SW480 (cell line): ENCODE data around the gene SNRNP35.
"Not testable (repeated sequence)": the region's sequence is repeated elsewhere in the genome, so short reads cannot be mapped to it uniquely, and the experiment has no call there.

Experiments used
- DNase-seq: peaks from one replicate; pipeline ENCODE4 v3.0.0-alpha.2; 2016; ENCODE audit warnings: low spot score

Gene SNRNP35

DNA sequence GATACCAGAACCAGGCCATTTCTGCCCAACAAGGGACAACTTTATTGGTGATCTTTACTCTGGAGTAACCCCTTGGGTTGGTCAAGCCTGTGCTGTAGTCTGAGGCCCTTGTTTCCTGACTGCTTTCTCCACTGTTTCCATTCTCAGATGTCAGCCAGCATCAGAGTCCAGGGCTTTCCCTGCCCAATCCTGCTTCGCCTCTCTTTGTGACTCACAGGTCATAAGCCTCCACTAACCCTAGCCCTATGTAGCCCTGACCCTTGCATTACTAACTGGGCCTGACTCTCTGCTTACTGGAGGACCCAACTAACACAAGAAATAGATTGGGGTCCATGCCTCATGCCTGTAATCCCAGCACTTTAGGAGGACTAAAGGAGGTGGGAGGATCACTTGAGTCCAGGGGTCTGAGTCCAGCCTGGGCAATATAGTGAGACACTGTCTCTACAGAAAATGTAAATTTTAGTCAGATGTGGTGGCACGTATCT is 8.6 kb upstream of the SNRNP35 start:
- DNase-seq: no peak

DNA sequence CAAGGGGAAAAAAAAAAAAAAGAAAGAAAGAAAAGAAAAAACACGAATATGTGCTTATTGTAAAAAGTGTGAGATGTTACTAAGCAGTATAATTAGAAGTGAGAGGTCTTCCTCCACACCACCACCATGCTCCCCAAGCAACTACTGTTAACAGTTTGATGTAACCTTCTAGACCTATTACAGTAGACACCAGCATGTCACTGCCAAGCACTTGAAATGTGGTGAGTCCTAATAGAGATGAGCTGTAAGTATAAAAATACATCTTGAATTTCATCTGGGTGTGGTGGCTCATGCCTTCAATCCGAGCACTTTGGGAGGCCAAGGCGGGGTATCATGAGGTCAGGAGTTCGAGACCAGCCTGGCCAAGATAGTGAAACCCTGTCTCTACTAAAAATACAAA is 8.1 kb upstream of the SNRNP35 start:
- no peak for DNase-seq

DNA sequence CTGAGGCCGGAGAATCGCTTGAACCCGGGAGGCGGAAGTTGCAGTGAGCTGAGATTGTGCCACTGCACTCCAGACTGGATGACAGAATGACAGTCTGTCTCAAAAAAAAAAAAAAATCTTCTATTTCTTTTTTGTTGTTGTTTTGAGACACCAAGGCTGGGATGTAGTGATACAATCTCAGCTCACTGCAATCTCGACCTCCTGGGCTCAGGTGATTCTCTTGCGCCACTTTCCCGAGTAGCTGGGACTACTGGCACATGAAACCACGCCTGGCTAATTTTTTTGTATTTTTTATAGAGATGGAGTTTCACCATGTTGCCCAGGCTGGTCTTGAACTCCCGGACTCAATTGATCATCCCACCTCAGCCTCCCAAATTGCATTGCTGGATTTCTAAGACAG is 7.3 kb upstream of the SNRNP35 start:
- DNase-seq: no peak

DNA sequence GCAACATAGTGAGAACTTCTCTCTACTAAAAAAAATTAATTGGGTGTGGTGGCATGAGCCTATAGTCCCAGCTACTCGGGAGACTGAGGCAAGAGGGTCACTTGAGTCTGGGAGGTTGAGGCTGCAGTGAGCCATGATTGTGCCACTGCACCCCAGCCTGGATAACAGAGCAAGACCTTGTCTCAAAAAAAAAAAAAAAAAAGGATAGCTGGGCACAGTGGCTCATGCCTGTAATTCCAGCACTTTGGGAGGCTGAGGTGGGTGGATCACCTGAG is 5.7 kb upstream of the SNRNP35 start:
- DNase-seq: not testable (repeated sequence)

DNA sequence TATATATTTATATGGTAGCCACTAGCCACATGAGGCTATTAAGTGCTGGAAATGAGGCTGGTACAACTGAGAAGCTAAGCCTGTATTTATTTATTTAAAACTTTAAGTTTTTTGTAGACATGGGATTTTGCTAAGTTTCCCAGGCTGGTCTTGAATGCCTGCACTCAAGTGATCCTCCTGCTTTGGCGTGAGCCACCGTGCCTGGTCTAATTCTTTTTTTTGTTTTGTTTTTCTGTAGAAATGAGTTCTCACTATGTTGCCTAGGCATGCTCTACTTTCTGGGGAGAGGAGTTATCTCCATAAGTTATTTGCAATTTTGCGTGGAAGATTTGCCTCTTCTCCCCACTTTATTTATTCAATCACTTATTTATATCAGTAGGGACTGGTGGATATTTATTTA is 4.8 kb upstream of the SNRNP35 start:
- no peak for DNase-seq

DNA sequence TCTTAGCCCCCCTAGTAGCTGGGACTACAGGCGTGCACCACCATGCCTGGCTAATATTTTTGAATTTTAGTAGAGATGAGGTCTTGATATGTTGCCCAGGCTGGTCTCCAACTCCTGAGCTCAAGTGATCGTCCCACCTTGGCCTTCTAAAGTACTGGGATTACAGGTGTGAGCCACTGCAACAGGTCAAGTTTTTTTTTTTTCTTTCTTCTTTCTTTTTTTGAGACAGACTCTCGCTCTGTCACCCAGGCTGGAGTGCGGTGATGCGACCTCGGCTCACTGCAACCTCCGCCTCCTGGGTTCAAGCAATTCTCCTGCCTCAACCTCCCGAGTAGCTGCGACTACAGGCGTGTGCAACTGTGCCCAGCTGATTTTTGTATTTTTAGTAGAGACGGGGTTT is 5.2 kb downstream of the SNRNP35 start:
- not testable (repeated sequence) for DNase-seq

DNA sequence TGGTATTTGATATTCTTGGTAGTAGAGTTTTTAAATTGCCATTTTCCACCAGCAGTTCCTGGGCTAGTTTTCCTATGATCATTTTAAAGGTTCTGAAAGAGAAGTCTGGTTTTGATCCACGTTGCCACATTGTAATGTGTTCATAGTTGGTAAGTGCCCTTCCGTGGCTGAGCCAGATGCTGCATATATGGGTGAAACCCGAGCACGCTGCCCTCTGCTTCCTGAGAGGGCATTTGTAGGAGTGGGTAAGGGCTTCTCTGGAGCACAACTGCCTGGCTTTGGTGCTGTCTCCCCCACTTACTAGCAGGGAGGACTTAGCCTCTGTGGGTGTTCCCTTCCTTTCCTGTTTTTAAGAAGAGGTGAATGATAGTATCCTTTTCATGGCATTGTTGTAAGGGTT is 7.1 kb downstream of the SNRNP35 start:
- no peak for DNase-seq

DNA sequence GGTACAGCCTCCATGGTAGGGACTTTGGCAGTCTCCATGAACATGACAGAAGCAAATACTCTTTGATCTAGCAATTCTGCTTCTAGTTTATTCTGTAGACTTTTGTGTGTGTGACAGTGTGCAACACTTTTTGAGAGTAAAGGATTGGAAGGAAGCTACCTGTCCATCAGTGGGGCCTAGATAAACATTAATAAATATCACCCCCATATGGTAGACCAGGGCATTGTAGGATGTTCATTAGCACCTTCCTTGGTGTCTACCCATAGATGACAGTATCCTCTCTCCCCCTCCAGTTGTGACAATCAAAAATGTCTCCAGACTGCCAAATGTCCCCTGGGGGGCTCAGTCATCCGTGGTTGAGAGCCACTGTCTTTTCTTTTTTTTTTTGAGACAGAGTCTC is 10.8 kb downstream of the SNRNP35 start:
- no peak for DNase-seq

DNA sequence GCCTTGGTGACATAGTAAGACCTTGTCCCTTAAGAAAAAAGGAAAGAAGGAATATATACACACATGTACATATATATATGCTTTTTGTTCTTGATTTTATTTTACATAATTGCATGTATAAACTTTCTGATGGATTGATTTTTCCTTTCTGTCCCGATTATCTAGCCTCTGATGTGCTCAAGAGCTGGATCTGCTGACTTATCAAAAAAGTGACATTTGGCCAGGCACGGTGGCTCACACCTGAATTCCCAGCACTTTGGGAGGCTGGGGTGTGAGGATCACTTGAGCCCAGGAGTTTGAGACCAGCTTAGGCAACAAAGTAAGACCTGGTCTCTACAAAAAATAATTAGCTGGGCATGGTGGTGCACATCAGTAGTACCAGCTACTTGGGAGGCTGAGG is 12.0 kb downstream of the SNRNP35 start:
- DNase-seq: no peak

DNA sequence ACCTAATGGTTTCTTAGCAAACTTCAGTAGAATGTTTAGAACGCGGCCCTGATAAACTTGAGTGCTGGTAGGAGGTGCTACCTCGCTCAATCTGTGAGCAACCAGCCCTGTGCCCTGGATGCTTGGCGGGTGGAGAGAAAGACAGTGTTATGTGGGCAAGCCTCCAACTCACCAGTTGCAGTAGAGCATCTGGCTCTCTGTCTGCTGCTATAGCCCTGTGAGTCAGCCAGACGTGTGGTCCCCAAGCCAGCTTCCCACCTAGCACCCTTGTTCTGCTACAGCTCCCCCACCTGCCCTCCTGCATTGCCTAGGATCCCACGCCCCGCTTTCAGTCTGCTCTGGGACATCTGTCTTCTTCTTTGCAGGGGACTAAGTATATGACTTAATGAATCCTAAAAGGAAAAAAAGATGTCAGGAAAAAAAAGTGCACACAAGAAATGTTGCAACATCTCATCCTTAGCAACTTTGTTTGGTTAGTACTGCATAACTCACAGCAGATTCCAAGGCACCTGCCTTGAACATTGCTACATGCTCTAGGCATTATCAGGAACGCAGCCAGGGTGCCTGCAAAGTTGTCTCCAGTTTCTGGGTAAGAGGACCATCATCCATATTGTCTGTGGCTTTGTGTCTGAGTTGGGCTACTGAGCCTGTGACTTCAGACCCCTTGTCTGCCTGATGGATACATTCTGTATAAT is 13.6 kb downstream of the SNRNP35 start:
- DNase-seq: no peak

DNA sequence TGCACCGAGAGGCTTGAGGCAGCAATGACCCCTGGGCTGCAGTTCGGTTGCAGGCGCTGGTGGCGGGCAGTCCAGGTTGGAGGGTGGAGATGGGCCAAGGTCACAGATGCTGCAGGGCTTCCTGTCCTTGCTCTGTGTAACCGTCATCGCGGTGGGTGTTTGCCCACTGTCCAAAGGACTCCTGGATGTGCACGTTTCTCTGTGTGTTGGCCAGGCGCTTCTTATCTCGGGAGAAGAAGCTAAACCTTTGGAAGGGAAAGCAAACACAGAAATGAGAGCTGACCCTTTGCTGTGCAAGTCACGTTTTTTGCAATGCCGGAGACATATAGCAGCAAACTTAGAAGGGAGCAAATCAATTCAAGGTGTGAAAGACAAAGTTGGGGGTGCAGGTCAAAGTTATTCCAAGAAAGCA is 14.5 kb downstream of the SNRNP35 start:
- DNase-seq: no peak

DNA sequence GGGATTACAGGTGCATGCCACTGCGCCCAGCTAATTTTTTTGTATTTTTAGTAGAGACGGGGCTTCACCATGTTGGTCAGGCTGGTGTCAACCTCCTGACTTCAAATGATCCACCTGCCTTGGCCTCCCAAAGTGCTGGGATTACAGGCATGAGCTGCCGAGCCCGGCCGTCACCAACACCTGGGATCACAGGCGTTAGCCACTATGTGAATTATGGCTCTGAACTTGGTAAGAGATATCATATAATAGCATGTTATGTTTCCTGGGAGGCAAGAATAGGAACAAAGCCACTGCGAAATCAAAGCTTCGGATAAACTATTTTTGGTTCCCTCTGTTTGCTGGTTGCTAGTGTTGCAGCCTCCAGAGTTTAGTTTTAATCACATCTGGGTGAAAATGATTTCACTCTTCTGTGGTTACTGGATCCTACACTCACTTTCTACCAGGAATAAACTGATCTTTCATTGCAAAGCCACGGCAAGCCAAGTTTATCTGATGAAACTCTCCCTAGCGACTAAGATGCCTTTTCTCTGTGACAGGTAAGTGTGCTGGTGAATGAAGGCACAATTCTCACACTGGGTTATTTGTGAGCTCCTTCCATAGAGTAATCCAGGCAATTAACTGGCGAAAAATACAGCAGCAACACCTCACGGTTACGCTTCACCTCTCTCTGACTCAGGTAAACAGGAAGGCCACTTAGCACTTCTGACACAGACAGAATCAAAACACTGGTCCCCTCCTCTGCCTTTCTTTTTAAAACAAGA is 16.7 kb downstream of the SNRNP35 start:
- no peak for DNase-seq

DNA sequence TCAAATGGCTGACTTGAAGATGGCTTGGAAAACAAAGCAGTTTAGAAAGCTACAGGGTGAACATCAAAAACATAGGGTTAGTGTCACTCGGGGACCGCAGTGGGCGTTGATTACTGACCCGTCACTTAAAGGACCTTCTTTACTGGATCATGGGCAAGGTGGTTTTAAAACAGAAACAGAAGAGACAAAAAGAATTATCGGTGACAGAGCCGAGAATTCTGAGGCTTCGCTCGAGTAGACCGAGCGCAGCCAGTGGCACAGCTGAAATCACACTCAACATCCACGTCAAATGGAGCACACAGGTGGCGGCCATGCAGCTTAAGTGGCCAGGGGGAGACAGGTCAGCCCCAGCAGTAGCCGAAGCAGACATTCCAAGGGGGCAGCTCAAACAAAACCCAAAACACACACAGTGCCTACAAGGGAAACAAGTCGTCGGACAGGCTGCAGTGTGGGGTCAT is 17.3 kb downstream of the SNRNP35 start:
- no peak for DNase-seq

DNA sequence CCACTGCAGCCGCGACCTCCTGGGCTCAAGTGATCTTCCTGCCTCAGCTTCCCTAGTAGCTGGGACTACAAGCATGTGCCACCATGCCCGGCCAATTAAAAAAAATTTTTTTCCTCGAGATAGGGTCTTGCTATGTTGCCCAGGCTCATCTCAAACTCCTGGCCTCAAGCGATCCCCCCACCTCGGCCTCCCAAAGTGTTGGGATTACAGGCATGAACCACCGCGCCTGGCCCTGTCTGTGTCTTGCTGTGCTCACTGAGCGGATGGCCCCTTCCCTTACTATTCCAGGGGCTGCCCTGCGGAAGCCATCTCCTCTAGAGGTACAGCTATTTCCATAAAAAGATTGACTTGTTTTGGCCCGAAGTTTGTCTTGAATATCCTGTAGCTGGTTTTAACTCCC is 20.1 kb downstream of the SNRNP35 start:
- no peak for DNase-seq

DNA sequence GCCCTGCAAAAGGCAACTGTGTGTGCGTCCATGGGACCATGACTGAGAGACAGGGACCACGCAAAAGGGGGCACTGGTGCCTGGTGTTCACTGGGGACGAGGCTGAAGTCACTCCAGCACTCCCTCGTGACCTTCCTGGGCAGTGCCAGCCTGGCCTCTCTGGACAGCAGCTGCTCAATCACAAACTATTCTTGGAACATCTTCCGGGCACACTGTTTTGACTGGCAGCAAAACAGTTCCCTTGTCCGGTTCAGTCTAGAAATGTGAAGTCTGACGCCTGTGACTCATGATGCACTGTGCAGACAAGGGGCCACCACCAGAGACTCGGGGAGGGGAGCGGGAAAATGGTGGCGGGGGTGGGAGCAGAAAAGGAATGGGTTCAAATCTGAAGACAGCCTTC is 20.8 kb downstream of the SNRNP35 start:
- DNase-seq: no peak

DNA sequence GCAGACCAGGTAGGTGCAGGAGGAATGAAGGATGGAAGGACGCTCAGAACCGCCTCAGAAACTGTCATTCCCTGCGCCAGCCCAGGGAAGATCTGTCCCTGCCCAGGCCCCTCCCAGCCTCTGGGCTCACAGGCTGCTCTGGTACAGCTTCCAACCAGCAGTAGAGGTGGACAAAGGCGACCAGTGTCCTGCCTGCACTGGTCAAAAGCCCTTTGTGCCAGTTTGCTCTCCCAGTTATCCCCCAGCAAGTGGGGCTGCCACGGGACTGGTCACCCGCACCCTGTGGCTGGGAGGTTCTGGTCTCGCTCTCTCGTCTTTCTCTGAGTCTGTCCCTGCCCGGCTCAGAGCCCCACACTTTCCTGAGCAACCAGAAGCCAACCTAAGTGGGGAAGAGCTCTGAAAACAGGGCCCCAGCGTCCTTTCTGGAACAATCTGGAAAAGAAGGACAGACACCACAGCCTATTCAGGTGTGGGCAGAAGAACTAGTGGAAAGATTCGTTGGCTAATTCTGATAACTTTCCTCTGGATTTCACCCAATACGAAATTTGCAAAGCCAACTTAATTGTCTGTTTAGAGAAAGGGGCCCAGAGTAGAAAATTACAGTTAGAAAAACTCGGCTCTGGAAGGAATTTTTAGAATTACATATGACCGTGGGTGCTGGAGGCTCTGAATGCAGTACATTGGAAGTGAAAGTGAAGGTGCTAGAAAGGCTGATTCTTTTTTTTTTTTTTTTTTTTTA is 21.7 kb downstream of the SNRNP35 start:
- no peak for DNase-seq

DNA sequence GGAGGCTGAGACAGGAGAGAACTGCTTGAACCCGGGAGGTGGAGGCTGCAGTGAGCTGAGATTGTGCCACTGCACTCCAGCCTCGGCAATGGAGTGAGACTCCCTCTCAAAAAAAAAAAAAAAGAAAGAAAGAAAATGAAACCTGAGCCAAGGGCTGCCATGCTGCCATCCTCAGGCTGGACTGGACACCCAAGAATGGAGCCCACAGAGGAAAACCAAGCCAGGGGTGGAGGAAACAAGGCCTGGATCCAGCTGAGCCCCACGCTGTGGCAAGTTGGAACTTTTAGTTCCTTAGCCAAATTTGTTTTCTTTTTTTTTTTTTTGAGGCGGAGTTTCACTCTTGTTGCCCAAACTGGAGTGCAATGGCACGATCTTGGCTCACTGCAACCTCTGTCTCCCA is 23.3 kb downstream of the SNRNP35 start:
- not testable (repeated sequence) for DNase-seq

DNA sequence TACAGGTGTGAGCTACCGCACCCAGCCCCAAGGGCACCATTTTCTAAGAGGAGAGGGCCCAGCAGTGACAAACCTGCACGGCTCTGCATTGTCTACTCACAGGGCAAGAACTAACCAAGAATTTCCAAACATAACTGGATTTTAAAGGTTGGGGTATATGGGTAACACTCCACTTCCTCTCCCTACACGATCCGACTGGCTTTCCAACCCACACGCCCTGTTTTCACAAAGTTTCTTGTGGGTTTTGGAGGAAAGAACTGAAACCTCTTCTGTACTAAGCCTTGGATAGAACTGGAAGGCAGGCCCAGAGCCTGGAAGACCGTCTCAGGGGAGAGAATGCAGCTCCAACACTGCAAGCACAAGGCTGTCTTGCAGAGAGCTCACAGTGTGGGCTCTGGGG is 24.9 kb downstream of the SNRNP35 start:
- no peak for DNase-seq

DNA sequence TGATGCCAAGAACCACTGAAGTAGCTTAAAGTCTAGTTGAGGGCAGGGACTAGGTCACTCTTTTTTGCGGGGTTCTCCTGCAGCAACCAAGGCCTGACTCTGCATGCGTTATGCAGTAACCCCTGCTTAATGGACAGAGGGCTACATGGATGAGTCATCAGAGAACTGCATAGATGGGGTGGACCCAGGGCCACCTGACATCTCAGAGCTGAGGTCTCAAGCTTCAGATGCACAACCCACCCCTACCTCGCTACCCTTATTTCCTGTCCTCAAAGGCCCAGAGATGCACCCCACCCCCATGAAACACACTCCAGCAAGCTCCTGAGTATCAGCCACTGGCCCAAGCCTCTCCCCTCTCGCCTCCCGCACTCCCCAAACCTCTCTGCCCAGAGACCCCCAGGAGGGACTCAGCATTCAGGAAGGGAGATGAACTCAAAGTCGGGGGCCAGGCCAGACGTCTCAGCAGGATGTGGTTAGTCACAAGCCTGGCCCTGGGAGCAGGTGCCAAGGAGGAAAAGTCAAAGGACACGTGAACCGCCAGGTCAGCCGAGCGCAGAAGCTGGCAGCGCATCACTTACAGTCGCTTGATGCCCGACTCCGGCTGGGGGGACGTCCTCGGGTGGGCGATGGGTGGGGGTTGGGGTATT is 25.8 kb downstream of the SNRNP35 start:
- no peak for DNase-seq

DNA sequence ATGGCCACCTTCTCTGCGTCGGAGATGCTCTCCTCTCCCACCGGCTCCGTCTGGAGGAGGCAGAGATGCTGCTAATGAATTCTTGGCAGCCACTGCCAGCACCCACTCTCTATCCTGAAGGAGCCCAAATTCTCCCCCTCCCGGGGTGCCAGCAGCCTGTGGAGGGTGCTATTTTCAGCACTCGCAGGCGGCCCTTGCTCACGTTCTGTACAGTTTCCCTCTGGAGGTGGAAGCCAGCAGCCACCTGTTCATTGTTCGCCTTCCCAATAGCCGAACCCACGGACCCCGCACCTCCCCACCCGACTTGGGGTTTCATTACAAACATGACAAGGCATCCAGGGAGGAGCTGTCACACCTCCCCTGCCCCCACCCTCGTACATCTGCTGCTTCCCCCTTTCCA is 27.8 kb downstream of the SNRNP35 start:
- no peak for DNase-seq

DNA sequence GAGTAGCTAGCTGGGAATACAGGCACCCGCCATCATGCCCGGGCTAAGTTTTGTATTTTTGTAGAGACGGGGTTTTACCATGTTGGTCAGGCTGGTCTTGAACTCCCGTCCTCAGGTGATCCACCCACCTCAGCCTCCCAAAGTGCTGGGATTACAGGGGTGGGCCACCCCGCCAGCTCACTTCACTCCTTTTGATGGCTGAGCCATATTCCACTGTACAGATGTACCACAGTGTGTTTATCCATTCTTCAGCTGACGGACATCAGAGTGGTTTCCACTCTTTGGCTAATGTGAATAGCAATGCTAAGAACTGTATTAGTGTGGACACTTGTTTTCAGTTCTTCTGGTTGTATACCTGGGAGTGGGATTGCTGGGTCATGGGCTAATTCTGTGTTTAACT is 29.5 kb downstream of the SNRNP35 start:
- no peak for DNase-seq

DNA sequence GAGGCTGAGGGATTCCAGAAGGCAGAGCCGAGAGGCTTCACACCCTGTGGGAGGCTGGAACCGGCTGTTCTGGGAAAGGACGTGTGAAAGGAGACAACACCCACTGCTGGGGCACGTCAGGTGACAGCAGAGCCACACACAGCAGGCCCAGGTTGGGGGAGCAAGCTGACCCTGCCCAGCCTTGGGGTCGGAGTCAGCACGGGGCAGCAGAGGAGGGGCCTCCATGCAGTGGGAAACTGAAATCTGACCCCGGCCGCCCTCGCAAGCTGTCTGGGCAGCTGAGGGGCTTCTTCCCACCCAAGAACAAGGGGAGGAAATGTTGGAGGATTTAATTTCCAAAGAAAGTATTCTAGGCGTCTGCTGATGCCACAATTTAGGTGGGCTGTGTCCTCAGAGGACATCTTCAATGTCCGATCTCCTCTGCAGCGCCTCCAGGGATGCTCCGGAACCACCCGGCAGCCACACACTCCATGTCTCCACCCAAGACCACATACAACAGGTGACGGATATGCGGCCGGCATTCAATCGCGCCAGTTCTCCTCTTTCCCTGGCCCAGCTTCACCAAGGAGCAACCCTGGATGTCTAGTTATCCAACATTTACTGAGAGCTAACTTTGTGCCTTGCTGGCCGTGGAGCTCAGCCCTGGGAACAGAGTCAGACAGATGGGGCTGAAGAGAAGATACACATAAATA is 30.7 kb downstream of the SNRNP35 start:
- DNase-seq: no peak
